ENCODE results near the gene IER5L.
"Not testable (repeated sequence)": the region's sequence is repeated elsewhere in the genome, so short reads cannot be mapped to it uniquely, and the experiment has no call there.

The IER5L gene

GRCh38 chr9:129178568-129179382, 714 bp upstream of the IER5L start:
- no peak for DNase-seq (ENCODE audit: low read depth)

DNA sequence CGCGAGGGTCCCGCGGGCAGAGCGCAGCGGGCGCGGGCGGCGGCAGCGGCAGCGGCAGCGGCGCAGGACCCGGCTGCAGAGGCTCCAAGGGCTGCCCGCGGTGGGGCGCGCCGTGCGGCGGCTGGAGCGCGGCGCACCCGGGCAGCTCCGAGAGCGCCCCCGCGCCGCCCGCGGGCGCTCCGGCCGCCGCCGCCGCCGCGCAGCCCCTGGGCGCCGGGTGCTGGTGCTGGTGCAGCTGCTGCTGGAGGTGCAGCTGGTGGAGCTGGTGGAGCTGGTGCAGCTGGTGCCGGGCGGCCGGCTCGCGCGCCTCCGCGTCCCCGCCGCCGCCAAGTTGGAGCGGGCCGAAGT, 644 bp downstream of the IER5L start:
- DNase-seq (ENCODE audit: low read depth), result no peak

DNA sequence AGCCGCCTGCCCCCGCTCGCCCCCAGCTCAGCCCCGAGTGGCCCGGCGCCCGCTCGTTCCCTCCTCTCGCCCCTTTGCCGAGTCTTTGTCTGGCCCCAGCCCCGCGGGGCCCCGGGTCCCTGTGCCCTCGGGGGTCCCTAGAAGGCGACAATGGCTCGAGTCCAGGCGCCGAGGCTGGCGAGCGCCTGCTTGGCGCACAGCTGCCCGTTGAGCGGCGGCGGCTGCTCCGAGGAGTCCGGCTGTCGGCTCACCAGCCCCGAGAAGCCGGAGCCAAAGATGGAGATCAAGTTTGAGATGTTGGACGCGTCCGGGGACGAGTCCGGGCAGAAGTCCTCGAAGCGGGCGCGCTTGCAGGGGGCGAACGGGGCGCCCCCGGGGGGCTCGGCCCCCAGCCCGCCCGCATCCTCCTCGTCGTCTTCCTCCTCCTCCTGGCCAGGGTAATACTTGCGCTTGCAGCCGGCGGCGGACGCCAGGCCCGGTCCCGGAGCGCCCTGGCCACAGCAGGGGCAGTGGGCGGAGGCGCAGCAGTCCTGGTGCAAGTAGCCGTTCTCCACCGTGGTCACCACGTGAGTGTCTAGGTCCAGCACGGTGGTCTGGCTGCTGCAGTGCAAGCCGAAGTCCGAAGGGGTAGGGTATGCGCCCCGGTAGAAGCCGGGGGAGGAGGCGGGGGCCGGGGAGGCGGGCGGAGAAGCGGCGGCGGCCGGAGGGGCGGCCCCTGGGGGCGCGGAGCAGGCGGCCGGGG, 1.2 kb downstream of the IER5L start:
- no peak for DNase-seq (ENCODE audit: low read depth)

DNA sequence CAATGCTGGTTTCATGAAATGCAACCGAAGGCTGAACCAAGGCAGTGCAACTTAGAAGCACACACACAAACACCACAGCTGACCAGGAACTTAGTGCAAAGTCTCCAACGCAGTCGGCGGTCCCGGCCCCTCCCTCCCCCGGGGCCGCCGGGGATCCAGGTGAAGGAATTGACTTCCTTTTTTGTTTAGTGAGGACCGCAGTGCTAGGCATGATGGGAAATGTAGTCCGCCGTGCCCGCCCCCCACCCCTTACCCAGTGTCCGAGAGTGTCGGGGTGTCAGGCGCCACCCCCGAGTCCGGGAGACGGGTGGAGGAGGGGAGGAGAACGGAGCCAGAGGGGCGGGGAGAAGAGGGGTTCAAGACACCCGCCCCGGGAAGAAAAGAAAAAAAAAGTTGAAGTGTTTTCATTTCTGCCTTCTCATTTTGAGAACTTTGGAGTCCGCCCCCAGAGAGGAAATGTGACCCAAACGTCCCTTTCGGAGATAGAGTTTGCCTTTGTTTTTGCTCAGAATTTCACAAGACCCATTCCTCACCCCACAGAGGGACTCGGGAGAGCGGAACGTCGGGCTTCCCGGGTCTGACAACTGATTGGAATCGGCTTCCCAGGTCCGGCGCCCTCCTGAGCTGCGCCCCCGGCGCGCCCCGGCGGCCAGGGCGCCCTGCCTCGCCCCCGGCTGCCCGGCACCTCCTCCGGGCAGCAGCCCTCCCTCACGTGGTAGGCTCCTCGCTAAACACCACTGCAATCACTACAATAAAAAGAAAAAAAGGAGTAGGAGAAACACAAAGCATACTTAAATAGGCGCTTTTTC, 2.0 kb downstream of the IER5L start:
- peak; percentile 65 for DNase-seq (ENCODE audit: low read depth)

- DNase-seq (ENCODE audit: low read depth), result no peak
Observed at GRCh38 chr9:129175515-129175824, 2.6 kb downstream of the IER5L start.

- DNase-seq (ENCODE audit: low read depth), result peak; percentile 63
Observed at GRCh38 chr9:129174724-129175514, 3.1 kb downstream of the IER5L start.

DNA sequence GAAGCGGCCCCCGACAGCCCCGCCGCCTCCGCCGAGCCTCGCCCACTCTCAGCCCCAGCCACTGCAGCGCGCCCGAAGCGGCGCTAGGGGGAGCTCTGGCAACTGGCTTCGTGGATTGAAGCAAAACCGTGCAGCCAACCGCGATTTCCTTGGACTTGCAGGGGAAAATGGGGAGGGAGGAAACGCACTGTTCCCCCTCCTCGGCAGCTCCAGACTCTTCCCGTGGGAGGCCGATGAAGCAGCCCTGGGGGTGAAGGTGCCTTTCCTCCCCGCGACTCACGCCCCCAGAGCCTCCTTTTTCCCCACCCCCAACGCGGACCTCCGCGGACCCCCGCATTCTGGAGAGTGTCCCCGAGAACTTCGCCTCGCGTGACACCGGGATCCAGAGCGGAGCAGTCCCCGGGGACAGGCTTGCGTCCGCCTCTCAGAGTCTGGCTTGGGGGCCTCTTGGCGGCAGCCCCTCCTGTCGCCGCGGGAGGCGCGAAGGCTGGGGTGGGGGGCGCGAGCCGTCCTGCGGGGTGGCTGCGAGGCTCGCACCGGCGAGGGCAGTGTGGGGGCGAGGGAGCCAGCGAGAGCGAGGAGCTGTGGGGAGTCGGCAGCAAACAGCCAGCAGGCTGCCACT, 3.8 kb downstream of the IER5L start:
- DNase-seq (ENCODE audit: low read depth), result peak; percentile 68

- DNase-seq (ENCODE audit: low read depth), result no peak
Observed at GRCh38 chr9:129173296-129174101, 4.6 kb downstream of the IER5L start.

DNA sequence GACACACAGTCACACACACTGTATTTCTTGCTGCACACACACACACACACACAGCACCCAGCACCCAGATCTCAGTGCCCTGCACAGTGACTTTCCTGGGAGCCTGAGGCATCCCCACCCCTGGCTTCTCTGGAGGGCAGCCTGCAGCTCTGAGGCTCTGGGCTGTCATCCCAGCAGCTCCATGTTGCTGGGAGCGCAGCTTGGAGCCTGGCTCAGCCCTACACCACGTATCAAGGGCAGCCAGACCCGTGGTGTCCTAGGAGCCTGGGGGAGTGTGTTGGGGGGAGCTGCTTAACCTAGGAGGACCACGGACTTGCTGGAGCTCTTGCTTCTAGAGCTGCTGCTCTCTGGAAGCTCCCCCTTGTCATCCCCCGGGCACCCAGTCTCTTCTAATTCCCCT, 5.2 kb downstream of the IER5L start:
- DNase-seq (ENCODE audit: low read depth), result no peak

GRCh38 chr9:129171993-129172751, 5.9 kb downstream of the IER5L start:
- DNase-seq (ENCODE audit: low read depth), result no peak

GRCh38 chr9:129170229-129170628, 7.8 kb downstream of the IER5L start:
- DNase-seq (ENCODE audit: low read depth), result no peak

- no peak for DNase-seq (ENCODE audit: low read depth)
Observed at GRCh38 chr9:129166623-129167557, 11.2 kb downstream of the IER5L start.

DNA sequence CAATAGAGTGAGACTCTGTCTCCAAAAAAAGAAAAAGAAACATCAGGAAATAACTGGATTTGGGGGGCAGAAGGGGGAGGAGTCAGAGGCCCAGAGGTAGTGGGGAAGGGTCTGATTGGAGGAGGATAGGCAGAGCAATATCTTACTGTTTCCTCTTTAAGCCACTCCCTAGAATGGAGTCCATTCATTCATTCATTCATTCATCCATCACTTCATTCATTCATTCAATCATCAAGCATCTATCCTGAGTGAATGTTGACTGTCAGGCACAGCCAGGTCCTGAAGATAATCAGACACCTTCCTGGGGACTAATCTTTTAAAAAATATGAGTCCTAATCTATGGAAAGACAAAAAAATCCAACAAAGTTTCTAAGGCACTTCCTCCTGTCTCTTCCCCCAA, 12.9 kb downstream of the IER5L start:
- DNase-seq (ENCODE audit: low read depth), result no peak

DNA sequence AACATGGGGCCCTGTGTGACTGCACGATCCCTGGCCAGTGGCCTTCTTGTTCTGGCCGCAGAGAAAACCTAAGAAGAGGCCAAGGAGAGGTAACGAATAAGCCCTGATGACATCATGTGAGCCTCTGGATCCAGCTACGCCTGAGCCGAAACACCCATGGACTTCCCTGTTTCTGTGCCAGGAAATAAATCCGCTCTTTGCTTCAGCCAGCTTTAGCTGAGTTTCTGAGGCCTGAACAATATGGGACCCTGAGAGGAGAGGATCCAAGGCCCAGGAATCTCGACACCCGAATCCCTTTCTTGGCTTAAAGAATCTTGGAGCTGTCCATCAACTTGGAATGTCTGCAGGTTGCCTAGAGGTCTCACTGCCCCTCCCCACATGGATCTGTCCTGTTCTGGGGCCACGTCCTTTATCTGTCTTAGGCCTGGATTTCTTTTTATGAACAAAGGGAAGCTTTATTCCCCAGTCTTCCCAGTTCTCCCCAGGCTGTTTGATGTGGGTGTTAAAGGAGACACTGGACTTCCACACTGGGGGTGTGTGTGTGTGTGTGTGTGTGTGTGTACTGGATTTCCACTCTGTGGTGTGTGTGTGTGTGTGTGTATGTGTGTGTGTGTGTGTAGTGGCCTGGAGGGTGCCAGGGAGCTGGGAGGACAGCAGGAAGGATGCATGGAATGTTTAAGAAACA, 13.7 kb downstream of the IER5L start:
- no peak for DNase-seq (ENCODE audit: low read depth)

DNA sequence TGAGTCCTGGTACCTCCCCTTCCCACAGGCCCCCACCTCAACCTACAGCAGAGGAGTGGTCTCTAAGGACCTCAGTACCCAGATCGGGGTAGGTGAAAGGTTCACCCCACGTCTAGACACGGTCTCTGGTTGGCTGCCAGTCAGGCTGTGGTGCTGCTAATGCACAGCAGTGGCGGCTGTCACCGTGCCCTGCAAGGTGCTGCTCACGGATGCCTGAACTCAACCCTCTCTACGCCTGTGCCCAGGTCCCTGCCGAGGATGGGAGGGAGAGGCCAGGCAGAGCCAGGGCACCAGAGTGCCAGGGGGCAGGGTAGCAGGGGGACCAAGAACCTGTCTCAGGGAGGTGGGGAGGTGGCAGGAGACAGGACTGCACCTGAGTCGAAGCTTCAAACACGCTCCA, 14.3 kb downstream of the IER5L start:
- no peak for DNase-seq (ENCODE audit: low read depth)

DNA sequence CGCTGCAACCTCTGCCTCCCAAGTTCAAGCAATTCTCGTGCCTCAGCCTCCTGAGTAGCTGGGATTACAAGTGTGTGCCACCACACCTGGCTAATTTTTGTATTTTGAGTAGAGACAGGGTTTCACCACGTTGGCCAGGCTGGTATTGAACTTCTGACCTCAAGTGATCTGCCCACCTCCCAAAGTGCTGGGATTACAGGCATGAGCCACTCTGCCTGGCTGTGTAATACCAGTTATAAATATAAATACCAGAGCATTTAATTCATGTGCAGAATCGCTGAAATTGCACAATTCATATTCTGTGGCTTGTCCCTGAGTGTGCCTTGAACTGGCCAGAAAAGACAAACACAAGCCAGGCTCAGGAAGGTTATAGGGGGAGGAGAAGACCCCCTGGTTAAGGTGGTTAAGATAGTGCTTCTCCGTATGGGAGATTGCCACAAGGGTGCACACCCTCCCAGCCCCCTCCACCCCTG, 14.8 kb downstream of the IER5L start:
- not testable (repeated sequence) for DNase-seq (ENCODE audit: low read depth)

DNA sequence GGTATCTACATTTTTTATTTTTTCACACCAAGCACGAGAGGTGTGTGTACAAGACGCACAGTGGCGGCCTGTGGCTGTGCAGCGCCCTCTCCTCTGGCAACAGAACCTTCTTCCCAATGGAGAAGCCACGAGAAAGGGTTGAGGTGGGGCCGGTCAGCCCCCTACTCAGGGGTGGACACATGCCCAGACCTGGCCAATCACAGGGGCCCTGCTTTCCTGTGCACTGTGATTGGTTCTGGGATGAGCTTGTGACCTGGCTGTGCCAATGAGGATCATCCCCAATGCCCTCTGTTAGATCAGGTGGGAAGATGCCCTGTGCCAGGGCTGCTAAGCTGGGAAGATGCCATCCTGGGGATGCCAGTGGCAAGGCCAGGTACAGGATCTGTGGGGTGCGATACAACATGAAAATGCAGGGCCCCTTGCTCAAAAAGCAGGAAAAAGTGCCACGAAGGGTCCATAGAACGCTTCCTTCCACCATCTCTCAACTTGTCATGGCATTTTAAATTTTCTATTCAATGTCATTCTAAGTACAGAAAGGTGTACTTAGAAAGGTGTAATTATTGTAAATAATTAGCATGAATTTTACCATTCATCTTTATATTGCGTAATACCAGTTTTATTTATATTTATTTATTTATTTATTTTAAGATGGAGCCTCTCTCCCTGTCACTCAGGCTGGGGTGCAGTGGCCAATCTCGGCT, 15.4 kb downstream of the IER5L start:
- DNase-seq (ENCODE audit: low read depth), result no peak

GRCh38 chr9:129161534-129161837, 16.6 kb downstream of the IER5L start:
- DNase-seq (ENCODE audit: low read depth), result no peak

Measured in non-pigmented ciliary epithelial cell (primary cell).